ENCODE data around the gene AACS. TPM values are rescaled to one million over a fixed set of nuclear protein-coding genes. Genes with fewer than 3 reads are reported as not detected.

The AACS gene
- total and polyA plus RNA-seq, 4 donors = 15.4 to 33.5 (median 17.6) TPM

- Histone ChIP-seq H3K27me3 (ENCODE audit: control insufficient read depth in 3 of 3, insufficient read depth in 3 of 3, low read length in 2 of 3) (no peaks in the 10 kb centered on the region), H3K36me3 (ENCODE audit: control insufficient read depth in 4 of 4, insufficient read depth in 4 of 4, low read length in 4 of 4) (peaks cover 0 to 6% (median 2%) of the 10 kb centered on the region in 4 donors), H3K4me3 (no peak overlapping the region), H3K9ac (ENCODE audit: insufficient read depth in 1 of 2, low read length in 2 of 2) (no peak overlapping the region), H3K27ac (ENCODE audit: low read depth in 1 of 2, low read length in 1 of 2) (no peak overlapping the region), H3K4me1 (ENCODE audit: control insufficient read depth in 5 of 5, insufficient read depth in 5 of 5, low read length in 5 of 5) (peaks cover 3 to 22% (median 10%) of the 10 kb centered on the region in 5 donors), H3K9me3 (ENCODE audit: control insufficient read depth in 4 of 4, insufficient read depth in 3 of 4, low read length in 3 of 4) (no peaks in the 10 kb centered on the region)
- no peak for ATAC-seq (ENCODE audit: insufficient read depth, low FRiP score)
- TF ChIP-seq, protein P1, sequence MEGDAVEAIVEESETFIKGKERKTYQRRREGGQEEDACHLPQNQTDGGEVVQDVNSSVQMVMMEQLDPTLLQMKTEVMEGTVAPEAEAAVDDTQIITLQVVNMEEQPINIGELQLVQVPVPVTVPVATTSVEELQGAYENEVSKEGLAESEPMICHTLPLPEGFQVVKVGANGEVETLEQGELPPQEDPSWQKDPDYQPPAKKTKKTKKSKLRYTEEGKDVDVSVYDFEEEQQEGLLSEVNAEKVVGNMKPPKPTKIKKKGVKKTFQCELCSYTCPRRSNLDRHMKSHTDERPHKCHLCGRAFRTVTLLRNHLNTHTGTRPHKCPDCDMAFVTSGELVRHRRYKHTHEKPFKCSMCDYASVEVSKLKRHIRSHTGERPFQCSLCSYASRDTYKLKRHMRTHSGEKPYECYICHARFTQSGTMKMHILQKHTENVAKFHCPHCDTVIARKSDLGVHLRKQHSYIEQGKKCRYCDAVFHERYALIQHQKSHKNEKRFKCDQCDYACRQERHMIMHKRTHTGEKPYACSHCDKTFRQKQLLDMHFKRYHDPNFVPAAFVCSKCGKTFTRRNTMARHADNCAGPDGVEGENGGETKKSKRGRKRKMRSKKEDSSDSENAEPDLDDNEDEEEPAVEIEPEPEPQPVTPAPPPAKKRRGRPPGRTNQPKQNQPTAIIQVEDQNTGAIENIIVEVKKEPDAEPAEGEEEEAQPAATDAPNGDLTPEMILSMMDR (IDR thresholded peaks at IDR 0.05; ENCODE audit: control extremely low read depth, extremely low read depth) = no peak
- no peak for DNase-seq
- WGBS, 2 donors = 88 to 92% methylated on average over 7 of the region's 7 CpGs
Measured at GRCh38 chr12:125096894-125097293, 31.7 kb downstream of the AACS start.

GRCh38 chr12:125097427-125097826, 32.2 kb downstream of the AACS start:
- Histone ChIP-seq H3K9me3 (ENCODE audit: control insufficient read depth in 4 of 4, insufficient read depth in 3 of 4, low read length in 3 of 4) (no peaks in the 10 kb centered on the region), H3K27ac (ENCODE audit: low read depth in 1 of 2, low read length in 1 of 2) (no peak overlapping the region), H3K4me1 (ENCODE audit: control insufficient read depth in 5 of 5, insufficient read depth in 5 of 5, low read length in 5 of 5) (peaks cover 3 to 21% (median 10%) of the 10 kb centered on the region in 5 donors), H3K4me3 (no peak overlapping the region), H3K27me3 (ENCODE audit: control insufficient read depth in 3 of 3, insufficient read depth in 3 of 3, low read length in 2 of 3) (no peaks in the 10 kb centered on the region), H3K9ac (ENCODE audit: insufficient read depth in 1 of 2, low read length in 2 of 2) (no peak overlapping the region), H3K36me3 (ENCODE audit: control insufficient read depth in 4 of 4, insufficient read depth in 4 of 4, low read length in 4 of 4) (peaks cover 0 to 5% (median 2%) of the 10 kb centered on the region in 4 donors)
- ATAC-seq (ENCODE audit: insufficient read depth, low FRiP score) (no peak), DNase-seq (peak in 1 of 3 donors; percentile 37)
- WGBS, 2 donors = 49 to 58% methylated on average over 12 of the region's 12 CpGs
- TF ChIP-seq, protein P1 (IDR thresholded peaks at IDR 0.05; ENCODE audit: control extremely low read depth, extremely low read depth) = no peak

GRCh38 chr12:125098676-125099408, 33.6 kb downstream of the AACS start:
- H3K27me3 ChIP-seq (ENCODE audit: control insufficient read depth in 3 of 3, insufficient read depth in 3 of 3, low read length in 2 of 3) = no peaks in the 10 kb centered on the region
- DNase-seq = no peak
- no peaks in the 10 kb centered on the region for H3K9me3 ChIP-seq (ENCODE audit: control insufficient read depth in 4 of 4, insufficient read depth in 3 of 4, low read length in 3 of 4)
- 49 to 65% methylated on average over 15 of the region's 15 CpGs for WGBS, 2 donors
- peaks cover 3 to 8% (median 6%) of the 10 kb centered on the region in 4 donors for H3K36me3 ChIP-seq (ENCODE audit: control insufficient read depth in 4 of 4, insufficient read depth in 4 of 4, low read length in 4 of 4)
- H3K9ac ChIP-seq (ENCODE audit: insufficient read depth in 1 of 2, low read length in 2 of 2) = no peak overlapping the region
- TF ChIP-seq, protein P1 (IDR thresholded peaks at IDR 0.05; ENCODE audit: control extremely low read depth, extremely low read depth) = no peak
- H3K4me3 ChIP-seq = no peak overlapping the region
- H3K27ac ChIP-seq (ENCODE audit: low read depth in 1 of 2, low read length in 1 of 2) = no peak overlapping the region
- no peak for ATAC-seq (ENCODE audit: insufficient read depth, low FRiP score)
- peaks cover 3 to 7% (median 3%) of the 10 kb centered on the region in 5 donors for H3K4me1 ChIP-seq (ENCODE audit: control insufficient read depth in 5 of 5, insufficient read depth in 5 of 5, low read length in 5 of 5)
